ENCODE data around the gene LRRIQ1. TPM values are rescaled to one million over a fixed set of nuclear protein-coding genes. Genes with fewer than 3 reads are reported as not detected.

Gene LRRIQ1
- total RNA-seq, 1 donor from 2014 or later: 3.8 TPM

DNA sequence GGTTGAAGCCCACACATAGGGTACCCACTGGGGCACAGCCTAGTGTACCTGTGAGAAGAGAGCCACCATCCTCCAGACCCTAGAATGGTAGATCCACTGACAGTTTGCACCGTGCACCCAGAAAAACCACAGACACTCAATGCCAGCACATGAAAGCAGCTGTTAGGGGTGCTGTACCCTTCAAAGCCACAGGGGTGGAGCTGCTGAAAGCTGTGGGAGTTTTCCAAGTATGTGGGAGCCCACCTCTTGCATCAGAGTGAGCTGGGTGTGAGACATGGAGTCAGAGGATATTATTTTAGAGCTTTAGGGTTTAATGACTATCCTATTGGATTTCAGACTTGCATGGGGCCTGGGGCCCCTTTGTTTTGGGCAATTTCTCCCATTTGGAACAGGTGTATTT lies 30.5 kb upstream of the LRRIQ1 start:
- Mint-ChIP-seq H3K27me3 (ENCODE audit: low read depth) (no peaks in the 10 kb centered on the region), H3K27ac (ENCODE audit: unreplicated experiment) (no peak overlapping the region), H3K9me3 (no peaks in the 10 kb centered on the region), H3K4me1 (peaks cover 6% of the 10 kb centered on the region), H3K36me3 (ENCODE audit: low read depth) (no peaks in the 10 kb centered on the region), H3K4me3 (no peak overlapping the region)
- TF ChIP-seq, protein P1, sequence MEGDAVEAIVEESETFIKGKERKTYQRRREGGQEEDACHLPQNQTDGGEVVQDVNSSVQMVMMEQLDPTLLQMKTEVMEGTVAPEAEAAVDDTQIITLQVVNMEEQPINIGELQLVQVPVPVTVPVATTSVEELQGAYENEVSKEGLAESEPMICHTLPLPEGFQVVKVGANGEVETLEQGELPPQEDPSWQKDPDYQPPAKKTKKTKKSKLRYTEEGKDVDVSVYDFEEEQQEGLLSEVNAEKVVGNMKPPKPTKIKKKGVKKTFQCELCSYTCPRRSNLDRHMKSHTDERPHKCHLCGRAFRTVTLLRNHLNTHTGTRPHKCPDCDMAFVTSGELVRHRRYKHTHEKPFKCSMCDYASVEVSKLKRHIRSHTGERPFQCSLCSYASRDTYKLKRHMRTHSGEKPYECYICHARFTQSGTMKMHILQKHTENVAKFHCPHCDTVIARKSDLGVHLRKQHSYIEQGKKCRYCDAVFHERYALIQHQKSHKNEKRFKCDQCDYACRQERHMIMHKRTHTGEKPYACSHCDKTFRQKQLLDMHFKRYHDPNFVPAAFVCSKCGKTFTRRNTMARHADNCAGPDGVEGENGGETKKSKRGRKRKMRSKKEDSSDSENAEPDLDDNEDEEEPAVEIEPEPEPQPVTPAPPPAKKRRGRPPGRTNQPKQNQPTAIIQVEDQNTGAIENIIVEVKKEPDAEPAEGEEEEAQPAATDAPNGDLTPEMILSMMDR (conservative IDR thresholded peaks at IDR 0.05): no peak
- DNase-seq (ENCODE audit: low read depth, low spot score): no peak

DNA sequence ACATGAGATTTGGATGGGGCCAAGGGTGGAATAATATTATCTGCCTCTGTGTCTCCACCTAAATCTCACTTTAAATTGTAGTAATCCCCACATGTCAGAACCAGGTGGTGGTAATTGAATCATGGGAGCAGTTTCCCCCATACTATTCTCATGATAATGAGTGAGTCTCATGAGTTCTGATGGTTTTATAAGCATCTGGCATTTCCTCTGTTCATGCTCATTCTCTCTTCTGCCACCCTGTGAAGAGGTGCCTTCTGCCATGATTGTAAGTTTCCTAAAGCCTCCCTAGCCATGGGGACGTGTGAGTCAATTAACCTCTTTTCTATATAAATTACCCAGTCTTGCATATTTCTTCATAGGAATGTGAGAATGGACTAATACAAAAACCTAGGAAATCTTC lies 29.9 kb upstream of the LRRIQ1 start:
- no peaks in the 10 kb centered on the region for H3K27me3 Mint-ChIP-seq (ENCODE audit: low read depth)
- H3K4me1 Mint-ChIP-seq: peaks cover 6% of the 10 kb centered on the region
- TF ChIP-seq, protein P1 (conservative IDR thresholded peaks at IDR 0.05): no peak
- DNase-seq (ENCODE audit: low read depth, low spot score): no peak
- H3K9me3 Mint-ChIP-seq: no peaks in the 10 kb centered on the region
- H3K4me3 Mint-ChIP-seq: no peak overlapping the region
- H3K36me3 Mint-ChIP-seq (ENCODE audit: low read depth): no peaks in the 10 kb centered on the region
- H3K27ac Mint-ChIP-seq (ENCODE audit: unreplicated experiment): no peak overlapping the region

DNA sequence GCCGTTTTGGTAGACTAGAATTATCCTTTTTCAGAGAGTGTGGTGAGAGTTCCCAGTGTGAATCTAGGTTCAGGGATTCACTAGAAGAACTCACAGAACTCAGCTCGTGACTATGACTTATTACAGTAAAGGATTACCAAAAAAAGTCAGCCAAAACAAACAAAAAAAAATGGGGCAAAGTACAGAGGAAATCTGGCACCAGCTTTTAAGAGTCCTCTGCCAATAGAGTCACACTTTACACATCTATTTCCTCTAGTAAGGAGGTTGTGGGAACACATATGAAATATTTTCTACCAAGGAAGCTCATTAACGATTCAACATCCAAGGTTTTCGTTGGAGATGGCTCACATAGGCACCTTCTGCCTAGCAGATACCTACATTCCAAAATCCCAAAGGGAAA lies 28.3 kb upstream of the LRRIQ1 start:
- Mint-ChIP-seq H3K27me3 (ENCODE audit: low read depth) (no peaks in the 10 kb centered on the region), H3K9me3 (no peaks in the 10 kb centered on the region), H3K4me3 (no peak overlapping the region), H3K36me3 (ENCODE audit: low read depth) (no peaks in the 10 kb centered on the region), H3K4me1 (peaks cover 6% of the 10 kb centered on the region), H3K27ac (ENCODE audit: unreplicated experiment) (no peak overlapping the region)
- TF ChIP-seq, protein P1 (conservative IDR thresholded peaks at IDR 0.05): no peak
- DNase-seq (ENCODE audit: low read depth, low spot score): no peak

DNA sequence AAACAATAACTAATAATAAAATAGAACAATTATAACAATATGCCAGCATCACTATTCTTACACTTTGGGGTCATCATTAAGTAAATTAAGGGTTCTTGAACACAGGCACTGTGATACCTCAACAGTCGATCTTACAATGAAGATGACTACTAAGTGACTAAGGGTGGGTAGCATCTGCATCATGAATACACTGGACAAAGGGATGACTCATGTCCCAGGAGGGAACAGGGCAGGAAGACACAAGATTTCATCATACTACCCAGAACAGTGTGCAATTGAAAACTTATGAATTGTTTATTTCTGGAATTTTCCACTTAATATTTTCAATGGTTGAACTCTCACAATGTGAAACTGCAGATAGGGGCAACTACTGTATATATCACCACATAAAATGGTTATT lies 19.7 kb upstream of the LRRIQ1 start:
- H3K9me3 Mint-ChIP-seq: peaks cover 2% of the 10 kb centered on the region
- no peak overlapping the region for H3K4me3 Mint-ChIP-seq
- DNase-seq (ENCODE audit: low read depth, low spot score): no peak
- peak overlapping the region; percentile 60 for H3K27ac Mint-ChIP-seq (ENCODE audit: unreplicated experiment)
- H3K27me3 Mint-ChIP-seq (ENCODE audit: low read depth): no peaks in the 10 kb centered on the region
- no peaks in the 10 kb centered on the region for H3K36me3 Mint-ChIP-seq (ENCODE audit: low read depth)
- TF ChIP-seq, protein P1 (conservative IDR thresholded peaks at IDR 0.05): no peak
- peaks cover 4% of the 10 kb centered on the region for H3K4me1 Mint-ChIP-seq

DNA sequence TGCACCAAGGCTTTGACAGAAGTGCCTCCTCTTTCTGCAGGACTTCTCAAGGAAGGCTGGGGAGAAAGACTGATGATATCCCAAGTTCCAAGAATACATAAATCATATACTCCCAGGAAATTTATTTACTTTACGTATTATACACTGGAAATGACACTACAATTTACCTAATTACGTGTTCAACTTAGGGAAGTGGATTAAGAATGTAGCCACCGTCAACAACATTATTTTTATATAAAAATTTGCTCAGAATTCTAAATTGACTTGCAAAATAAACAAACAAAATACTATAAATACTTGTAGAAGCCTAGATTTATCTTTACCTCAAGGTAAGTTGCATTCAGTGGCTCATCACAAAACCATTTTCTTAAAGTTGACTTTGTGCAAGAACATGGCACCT lies 19.0 kb upstream of the LRRIQ1 start:
- H3K27ac Mint-ChIP-seq (ENCODE audit: unreplicated experiment): no peak overlapping the region
- no peaks in the 10 kb centered on the region for H3K27me3 Mint-ChIP-seq (ENCODE audit: low read depth)
- DNase-seq (ENCODE audit: low read depth, low spot score): no peak
- peaks cover 4% of the 10 kb centered on the region for H3K4me1 Mint-ChIP-seq
- TF ChIP-seq, protein P1 (conservative IDR thresholded peaks at IDR 0.05): no peak
- H3K36me3 Mint-ChIP-seq (ENCODE audit: low read depth): no peaks in the 10 kb centered on the region
- H3K9me3 Mint-ChIP-seq: peaks cover 2% of the 10 kb centered on the region
- H3K4me3 Mint-ChIP-seq: no peak overlapping the region

DNA sequence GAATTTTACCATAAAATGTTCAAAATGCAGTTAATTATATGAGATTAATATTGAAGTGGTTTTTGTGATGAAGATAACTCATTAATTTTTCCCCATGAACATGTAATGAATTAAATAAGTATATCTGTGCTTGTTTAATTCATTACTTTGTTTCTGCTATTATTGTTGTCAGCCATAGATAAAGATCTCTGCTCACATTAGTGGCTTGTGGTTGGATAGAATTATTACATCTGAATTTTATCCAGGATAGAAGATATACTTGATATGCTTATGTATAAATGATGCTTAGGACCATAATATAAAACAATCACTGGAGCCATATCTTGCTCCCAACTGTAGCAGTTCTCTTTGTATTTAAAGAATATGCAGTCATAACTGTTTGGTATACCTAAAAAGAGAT lies 18.5 kb upstream of the LRRIQ1 start:
- peaks cover 2% of the 10 kb centered on the region for H3K9me3 Mint-ChIP-seq
- H3K4me3 Mint-ChIP-seq: no peak overlapping the region
- H3K4me1 Mint-ChIP-seq: peaks cover 4% of the 10 kb centered on the region
- no peak for DNase-seq (ENCODE audit: low read depth, low spot score)
- TF ChIP-seq, protein P1 (conservative IDR thresholded peaks at IDR 0.05): no peak
- H3K36me3 Mint-ChIP-seq (ENCODE audit: low read depth): no peaks in the 10 kb centered on the region
- H3K27me3 Mint-ChIP-seq (ENCODE audit: low read depth): no peaks in the 10 kb centered on the region
- no peak overlapping the region for H3K27ac Mint-ChIP-seq (ENCODE audit: unreplicated experiment)
